GM18870 (cell line): ENCODE results near the gene CASK.

Experiments used
- ATAC-seq: cut with Tn5 transposase; IDR thresholded peaks from one replicate; pipeline ENCODE4 v1.9.1; 2021; ENCODE audit warnings: moderate library complexity; ENCODE audit not compliant: unreplicated experiment

Gene CASK, protein sequence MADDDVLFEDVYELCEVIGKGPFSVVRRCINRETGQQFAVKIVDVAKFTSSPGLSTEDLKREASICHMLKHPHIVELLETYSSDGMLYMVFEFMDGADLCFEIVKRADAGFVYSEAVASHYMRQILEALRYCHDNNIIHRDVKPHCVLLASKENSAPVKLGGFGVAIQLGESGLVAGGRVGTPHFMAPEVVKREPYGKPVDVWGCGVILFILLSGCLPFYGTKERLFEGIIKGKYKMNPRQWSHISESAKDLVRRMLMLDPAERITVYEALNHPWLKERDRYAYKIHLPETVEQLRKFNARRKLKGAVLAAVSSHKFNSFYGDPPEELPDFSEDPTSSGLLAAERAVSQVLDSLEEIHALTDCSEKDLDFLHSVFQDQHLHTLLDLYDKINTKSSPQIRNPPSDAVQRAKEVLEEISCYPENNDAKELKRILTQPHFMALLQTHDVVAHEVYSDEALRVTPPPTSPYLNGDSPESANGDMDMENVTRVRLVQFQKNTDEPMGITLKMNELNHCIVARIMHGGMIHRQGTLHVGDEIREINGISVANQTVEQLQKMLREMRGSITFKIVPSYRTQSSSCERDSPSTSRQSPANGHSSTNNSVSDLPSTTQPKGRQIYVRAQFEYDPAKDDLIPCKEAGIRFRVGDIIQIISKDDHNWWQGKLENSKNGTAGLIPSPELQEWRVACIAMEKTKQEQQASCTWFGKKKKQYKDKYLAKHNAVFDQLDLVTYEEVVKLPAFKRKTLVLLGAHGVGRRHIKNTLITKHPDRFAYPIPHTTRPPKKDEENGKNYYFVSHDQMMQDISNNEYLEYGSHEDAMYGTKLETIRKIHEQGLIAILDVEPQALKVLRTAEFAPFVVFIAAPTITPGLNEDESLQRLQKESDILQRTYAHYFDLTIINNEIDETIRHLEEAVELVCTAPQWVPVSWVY

DNA sequence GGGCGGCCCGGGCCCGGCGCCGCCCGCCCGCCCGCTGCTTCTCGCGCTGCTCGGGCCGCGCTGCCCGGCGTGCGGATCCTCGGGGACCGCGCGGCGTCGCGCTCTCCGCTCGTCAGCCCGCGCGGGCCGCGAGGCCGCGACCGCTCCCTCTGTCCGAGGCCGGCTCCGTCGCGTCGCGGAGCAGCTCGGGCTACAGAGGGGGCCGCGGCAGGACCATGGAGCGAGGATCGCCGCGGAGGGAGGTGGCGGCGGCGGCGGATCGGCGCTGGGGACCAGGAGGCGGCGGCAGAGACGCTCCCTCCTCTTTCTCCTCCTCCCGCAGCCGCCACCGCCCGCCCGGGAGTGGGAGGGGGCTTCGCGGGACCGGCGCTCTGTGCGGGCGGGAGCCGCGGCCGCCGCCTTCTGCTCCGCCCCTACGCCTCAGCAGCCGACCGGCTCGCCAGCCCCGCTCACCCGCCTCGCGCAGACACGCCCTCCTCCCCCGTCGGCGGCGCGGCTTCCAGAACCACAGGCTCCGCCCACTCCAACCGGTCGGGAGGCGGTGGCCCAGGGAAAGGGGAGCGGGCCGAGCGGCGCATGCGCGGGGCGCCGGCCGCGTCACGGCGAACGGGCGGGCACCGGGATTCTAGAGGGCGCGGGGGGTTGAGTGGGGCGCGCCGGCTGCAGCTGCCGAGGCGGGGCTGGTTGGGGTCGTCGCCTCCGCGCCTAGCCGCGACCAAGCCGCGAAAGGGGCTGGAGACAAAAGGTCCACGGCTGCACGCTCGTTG lies at the start of gene CASK:
CASK (minus strand) TSS at position 344 of the 767 bp plus-strand sequence. CDS start 566 bp downstream, outside the sequence.
- peak; percentile 47 for ATAC-seq

DNA sequence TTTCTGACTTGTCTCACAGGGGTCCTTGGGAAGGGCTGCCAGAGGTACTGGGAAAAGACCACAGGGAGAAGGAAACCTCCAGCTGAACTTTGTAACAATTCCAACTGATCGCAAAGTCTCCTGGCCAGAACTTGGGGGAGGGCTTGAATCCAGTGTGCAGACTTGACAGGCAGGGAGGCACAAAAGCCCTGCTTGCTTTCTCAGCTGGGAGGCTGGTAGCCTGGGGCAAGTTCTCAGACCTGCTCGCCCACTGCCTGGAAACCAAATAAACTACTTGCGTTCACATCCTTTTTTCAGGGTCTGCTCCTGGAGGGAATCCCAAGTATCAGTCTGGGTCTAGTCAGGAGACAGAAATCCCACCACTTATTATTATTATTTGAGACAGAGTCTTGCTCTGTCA lies 48.0 kb upstream of the CASK start:
- ATAC-seq = no peak

DNA sequence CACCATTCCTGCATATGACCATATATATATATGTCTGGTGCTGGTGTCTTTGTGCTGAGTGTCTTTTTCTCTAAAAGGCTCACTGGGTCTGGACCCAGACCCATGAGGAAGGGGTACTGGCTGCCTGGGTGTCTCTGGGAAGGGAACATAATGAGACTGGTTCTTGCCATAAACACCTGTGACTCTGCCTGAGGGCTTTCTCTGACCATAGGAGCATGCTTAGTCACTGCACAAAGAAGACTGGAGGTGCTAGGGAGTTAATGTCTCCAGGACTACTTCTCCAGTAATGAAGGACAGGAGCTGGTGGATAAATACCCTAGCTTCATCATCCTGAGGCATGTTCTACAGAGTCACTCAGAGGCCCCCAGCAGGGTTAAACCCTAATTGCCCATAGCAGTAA lies 47.1 kb upstream of the CASK start:
- no peak for ATAC-seq

DNA sequence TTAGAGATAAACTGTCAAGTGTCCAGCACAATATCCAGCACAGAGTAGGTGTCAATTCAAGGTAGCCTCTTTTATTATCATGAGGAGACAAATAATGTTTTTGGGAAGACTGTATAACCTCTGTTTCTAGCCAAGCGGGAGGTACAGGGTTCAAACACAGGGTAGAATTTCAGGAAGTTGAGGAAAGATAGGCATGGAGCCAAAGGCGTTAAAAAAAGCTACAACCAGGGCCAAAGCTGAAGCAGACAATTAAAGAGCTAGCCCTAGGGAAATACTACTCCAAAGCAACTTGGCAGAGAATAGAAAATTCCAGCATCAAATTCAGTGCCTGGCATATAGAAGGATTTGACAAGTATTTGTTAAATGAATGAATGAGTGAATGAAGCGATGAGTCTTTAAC lies 40.0 kb upstream of the CASK start:
- ATAC-seq = no peak

DNA sequence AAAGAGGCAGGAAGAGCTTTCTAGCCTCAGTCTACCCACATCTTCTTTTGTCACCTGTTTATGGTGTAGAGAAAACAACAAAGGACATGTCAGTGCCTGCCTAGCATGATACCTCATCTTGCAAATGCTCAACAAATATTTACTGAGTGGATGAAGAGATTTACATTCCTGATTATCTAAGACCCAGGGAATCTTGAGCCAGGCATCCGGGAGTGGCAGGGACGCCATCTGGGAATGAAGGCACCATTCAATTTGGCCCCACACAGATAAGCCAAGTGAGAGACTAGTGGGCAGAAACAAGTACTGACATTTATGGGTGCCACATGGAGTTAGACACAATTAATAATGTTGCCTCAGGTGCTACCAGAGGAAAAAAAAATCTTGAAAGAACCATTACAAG lies 36.8 kb upstream of the CASK start:
- no peak for ATAC-seq

DNA sequence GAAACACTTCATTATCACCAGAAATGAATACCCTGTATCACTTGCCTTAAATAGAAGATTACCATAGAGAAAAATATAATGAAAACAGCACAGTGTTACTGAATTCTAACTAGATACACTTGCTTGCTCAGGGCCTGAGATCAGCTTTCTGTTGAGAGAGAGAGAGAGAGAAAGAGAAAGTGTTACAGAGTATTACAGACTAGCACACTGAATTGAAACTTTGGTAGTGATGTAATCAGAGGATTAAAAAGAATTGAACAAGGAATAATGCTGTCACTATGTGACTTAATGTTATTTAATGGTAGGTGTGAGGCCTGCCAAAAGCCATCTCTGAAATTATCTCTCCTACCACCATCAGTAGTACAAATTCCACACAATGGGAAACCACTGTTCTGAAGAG lies 35.5 kb upstream of the CASK start:
- ATAC-seq = no peak

DNA sequence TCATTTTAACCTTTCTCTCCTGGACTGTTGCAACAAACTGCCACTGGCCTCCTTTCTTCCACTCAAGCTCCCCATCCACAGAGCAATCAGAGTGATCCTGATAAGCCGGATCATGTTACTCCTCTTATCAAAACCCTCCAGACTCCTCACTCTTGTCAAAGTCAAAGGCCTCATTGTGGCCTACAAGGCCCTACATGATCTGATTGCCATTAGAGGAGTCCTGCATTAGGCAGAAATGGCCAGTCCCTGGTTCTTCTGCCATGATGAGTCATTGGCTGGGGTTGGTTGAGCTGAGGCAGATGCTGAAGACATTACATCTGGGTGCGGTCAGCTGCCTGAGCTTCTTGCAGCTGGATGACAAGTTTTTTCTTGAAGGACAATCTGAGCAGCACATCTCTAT lies 32.7 kb upstream of the CASK start:
- no peak for ATAC-seq

DNA sequence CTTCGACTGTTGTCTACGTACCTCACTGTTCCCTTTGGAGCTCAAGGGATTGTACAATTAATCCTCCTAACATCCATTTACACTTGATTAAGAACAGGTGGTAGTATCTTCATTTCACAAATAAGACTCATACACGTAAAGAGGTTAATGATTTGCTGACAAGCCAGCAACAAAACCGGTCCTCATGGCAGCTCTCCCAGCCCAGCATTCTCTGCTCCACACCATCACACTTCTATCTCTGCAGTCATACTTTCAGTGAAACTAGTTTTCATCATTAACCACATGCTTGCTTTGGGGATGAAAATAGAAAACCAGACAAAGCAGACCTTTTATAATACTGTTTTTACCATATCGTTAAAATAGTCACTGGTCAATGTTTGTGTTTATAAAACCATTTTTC lies 28.7 kb upstream of the CASK start:
- peak; percentile 64 for ATAC-seq

DNA sequence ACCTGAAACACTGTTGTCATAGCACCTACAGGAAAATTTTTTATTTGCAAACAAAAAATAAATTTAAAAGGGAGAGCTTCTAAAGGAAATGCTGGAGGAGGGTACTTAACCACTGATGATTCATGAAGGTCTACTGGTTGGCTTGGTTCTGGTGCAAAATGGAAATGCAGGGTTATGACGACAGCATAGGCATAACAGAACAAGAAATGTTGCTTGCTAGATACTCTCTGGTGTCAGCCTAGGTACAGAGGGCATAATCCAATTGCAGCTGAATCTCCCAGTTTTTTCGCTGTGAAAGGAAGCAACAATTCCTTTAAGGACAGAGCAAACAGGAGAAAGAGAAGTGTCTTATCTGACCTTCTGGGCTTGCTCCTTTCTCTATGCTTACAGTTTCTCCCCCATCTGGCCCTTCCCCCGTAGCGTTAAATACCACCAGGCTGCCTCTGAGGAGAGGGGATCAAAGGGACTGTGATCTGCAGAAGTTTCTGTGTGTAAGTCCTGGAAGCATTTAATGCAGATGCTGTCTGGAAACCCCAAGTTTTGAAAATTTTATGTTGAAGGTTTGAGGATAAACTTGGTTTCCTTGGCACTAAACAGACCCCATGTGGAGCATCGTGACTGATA lies 23.7 kb upstream of the CASK start:
- no peak for ATAC-seq

DNA sequence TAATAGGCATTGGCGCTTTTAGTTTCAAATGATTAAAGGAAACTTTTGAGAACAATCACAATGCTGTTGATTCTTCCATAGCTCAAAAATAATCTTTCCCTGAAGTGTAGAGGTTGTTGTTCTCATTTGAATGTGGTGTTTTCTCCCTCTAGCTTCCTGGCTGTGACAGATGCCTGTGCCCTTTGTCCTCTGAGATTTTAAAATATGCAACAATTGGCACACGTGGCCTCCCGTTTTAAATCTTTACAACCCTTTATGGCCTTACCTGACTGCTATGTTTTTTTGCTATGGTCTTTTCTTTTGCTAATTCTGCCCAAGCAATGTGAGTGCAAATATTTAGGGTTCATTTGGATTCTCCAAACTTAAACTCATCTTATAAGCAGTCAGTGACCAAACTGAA lies 22.9 kb upstream of the CASK start:
- no peak for ATAC-seq

DNA sequence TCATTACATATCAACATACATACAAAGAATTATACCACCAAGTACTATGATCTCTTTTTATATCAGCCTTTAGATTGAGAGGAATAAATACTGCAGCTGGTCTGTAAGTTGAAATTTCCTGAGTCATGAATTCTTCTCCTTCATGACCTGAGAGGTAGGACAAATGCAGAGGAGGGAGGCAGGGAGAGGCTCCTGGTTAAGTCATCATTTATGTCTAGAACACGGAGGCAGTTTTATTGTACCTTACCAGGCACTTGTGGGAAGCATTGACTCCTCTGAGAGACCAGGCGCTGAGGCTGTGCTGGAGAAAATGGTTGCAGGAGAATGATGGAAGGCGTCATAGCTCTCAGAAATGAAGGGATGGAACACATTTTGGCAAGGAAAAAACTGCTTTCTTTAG lies 12.5 kb upstream of the CASK start:
- ATAC-seq = no peak

DNA sequence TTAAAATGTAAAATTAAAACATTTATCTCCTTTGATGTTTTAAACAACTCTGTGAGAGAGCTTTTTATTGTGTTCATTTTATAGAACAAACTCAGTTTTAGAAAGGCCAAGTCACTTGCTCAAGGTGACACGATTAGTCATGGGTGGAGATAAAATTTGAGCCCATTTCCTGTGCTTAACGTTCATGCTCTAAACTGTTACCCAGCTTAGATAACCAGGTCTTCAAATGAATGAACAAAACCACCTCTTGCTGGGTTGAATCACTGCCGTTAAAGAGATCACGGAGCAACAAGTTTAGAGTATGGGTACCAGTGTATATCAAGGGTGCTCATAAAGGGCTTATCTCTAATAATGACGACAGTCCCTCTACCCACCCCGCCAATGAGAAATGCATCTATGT lies 10.2 kb upstream of the CASK start:
- no peak for ATAC-seq

DNA sequence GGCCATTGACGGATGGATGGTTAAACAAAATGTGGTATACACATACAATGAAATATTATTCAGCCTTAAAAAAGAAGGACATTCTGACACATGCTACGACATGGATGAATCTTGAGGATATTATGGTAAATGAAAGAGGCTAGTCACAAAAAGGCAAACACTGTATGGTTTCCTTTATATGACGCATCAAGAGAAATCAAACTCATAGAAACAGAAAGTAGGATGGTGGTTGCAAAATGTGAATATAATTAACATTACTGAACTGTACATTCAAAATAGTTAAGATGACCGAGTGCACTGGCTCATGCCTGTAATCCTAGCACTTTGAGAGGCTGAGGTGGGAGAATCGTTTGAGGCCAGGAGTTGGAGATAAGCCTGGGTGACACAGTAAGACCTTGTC lies 9.5 kb upstream of the CASK start:
- no peak for ATAC-seq

DNA sequence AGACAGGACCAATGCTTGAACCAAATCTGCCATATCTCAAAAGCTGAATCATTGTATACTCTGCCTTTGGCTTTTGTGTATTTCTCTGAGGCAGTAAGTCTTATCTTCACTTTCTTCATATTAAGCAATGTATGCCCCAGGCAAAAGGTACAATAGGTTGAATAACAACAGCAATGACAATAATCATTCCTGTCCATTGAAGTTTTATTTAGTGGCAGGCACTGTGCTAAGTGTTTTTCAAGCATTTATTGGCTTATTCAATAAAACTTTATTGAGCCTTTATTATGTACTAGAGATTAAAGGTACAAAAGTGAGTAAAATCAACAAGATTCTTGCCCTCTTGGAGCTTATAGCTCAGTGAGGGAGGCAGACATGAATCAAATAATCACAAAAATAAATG lies 8.2 kb upstream of the CASK start:
- ATAC-seq = no peak

DNA sequence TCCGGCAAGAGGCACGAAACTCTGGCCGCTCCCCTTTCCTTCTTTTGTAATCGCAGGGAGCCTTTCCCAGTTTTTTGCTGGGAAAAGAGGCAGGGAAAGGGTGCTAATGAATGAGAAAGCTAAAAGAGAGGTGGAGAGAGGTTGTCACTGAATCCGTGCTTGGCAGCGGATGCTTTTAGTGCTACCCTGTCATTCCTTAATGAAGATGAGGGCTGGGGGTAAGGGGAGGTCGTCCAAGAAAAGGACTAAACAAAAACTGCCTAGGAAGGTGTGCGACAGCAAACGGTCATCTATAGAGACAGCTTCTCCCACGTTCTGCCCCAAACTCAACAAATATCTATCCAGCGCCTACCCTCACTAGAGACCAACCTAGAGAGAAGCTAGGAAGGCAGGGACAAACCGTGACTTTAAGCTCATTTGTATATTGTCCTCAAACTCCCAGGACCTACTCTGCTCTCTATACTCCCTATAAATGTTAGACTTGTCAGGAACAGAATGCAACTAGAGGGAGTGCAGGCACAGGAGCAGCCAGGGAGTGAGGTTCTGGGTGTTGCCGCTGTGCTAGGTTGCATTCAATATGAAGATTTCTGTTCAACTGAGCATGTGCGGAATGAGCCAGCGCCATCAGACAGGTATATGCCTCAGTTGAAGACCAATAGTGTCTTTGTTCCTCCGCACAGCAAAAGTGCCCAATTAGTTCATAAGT lies 777 bp upstream of the CASK start:
- ATAC-seq = no peak

DNA sequence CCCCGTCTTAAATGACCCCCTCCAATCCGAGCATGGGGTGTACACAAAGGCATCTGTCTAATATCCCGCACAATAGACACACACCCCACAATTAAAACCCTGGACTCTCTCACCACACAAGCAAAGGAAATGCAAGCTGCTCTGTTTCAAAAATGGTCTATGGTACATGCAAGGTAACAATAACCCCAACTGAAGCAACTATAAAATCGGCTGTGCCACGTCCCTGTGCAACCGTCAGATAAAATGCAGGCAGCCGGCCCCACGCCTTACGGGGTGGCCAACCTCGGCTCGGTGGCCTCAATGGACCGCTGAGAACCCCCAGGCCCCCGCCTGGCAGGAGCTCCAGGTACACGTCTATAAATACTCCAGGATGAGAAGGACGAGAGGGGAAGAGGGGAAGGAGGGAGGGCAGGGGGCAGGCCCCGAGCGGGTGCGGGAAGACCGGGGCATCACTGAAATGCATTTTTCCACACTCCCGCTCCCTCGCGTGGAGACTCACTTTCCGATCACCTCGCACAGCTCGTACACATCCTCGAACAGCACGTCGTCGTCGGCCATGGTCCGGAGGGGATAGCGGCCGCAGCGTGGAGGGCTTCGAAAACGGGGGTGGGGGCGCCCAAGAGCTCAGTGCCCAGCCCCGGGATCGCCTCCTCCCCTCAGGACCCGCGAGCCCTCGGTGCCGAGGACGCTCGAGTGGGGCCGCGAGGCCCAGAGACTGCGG lies 763 bp downstream of the CASK start:
- ATAC-seq = no peak

DNA sequence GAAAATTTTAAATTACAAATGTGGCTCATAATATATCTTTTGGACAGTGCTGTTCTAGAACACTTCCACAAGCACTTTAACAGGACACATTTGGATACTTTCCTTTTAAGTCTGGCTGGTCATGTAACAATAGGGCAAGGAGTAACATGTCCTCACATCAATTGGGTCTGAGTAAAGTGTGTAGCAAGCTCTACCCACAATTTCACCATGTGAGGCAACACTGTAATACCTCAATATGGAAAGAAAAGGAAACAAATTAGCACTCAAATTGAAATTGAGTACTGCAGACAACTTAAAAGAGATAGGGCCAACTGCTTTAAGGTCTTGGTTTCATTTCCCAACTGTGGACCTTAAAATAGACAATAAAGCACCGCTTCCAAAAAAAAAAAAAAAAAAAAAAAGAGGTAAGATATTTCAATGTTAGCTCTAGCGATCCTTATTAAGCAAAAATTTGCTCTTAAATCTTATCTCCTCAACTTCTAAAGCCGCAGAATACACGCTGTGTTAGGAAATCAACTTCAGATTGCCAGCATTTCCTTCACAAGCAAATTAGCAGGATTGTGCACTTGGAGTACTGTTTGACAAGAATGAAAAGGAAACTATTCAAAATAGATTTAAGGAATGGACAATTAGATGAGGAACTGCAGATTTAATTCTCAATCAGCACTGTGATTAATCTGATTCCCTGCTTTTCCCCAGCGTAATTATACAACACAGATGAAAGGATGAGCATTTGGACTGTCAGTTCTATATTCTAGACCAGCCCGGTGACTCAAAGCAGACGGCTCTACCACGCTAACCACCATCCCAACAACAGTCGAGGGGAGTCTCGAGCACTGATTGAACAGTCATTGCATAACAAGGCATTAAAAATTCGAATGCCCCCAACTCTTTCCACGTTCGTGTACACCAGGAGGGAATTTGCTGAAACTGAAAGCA lies 1.6 kb downstream of the CASK start:
- ATAC-seq = peak; percentile 51

DNA sequence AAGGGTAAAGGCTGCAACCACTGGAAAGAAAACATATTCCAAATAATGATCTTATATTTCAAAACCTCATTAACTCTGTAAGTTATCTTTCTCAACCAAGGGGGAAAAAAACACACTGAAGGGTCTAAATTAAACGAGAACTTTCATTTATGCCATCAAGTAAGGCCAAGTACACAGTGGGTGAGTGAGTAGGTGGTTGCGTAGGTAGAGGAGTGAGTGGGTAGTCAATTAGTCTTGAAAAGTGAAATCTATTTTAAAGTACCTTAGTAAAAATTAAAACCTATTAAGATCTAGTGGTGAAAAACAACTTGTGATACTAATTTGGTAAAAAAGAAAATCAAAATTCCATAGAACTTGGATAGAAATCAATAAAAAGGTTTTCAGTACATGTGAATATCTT lies 3.5 kb downstream of the CASK start:
- no peak for ATAC-seq

DNA sequence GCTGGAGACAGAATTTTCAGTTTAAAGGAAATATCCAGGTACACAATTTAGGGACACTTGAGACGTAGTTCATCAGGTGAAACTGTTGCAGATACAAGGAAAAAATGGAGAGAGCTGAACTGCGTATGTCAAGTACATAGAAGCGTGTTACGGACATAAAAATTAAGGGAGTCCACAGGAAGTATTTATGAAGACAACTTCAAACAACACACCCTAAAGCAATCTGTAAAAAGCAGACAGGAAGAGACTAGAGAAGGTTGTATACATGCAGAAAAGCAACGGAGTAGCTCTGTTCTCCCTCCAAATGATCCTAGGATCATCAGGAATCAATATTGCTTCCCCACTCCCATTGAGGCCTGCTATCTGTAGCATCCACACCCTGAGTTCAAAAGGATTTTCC lies 5.8 kb downstream of the CASK start:
- no peak for ATAC-seq
